Measurements from ENCODE around the gene DLX4. TPM values are rescaled to one million over a fixed set of nuclear protein-coding genes. Genes with fewer than 3 reads are reported as not detected.

Gene DLX4
- total and polyA plus RNA-seq, 2 donors (not counting 3 experiments of a cell fraction or from before 2014, with no cell fraction given): not detected

- no peak overlapping the region for H2AFZ ChIP-seq (ENCODE audit: low read depth, low read length)
- no TSS peak for BruUV-seq (replicated peaks)
- peaks cover 0 to 5% of the 10 kb centered on the region in 2 experiments for H3K27me3 ChIP-seq (ENCODE audit: control insufficient read depth in 2 of 2, insufficient read depth in 2 of 2, low read length in 2 of 2)
- FAIRE-seq (no peak), DNase-seq (ENCODE audit: low read depth, low spot score) (no peak)
- no peaks in the 10 kb centered on the region for H3K9me1 ChIP-seq (replicated peaks; ENCODE audit: control insufficient read depth, extremely low read depth, insufficient read depth, low read length)
- dilution Hi-C loops (cut with MboI; ENCODE audit: extremely low pct_ligation_motif_present, low sequenced_read_pairs) (no loop called here), intact Hi-C loops (cut with micrococcal nuclease) (no loop called here)
- H3K36me3 ChIP-seq (ENCODE audit: control insufficient read depth in 2 of 2, extremely low read depth in 1 of 2, insufficient read depth in 2 of 2, low read length in 2 of 2): no peaks in the 10 kb centered on the region
- no peaks in the 10 kb centered on the region for H3K9me3 ChIP-seq (replicated peaks; ENCODE audit: control insufficient read depth, insufficient read depth, low read length)
- ChIA-PET POLR2A (no interaction called here), CTCF (no interaction called here)
- H3K4me2 ChIP-seq (ENCODE audit: insufficient read depth, low read length): no peak overlapping the region
- TF ChIP-seq GATA2 (IDR thresholded peaks at IDR 0.05; ENCODE audit: insufficient read depth, insufficient read length, low read depth, low read length) (no peak), POLR2A (IDR thresholded peaks at IDR 0.05; ENCODE audit: low read depth, low read length) (no peak), CTCF (IDR thresholded peaks at IDR 0.05; ENCODE audit: extremely low read depth in 1 of 2, insufficient read depth in 1 of 2, low read depth in 1 of 2, low read length in 2 of 2) (no peak), FOS (IDR thresholded peaks at IDR 0.05; ENCODE audit: borderline replicate concordance, insufficient read depth, low read length) (no peak), JUN (IDR thresholded peaks at IDR 0.05; ENCODE audit: borderline replicate concordance, insufficient read depth, insufficient read length, low read depth) (no peak), MAX (IDR thresholded peaks at IDR 0.05; ENCODE audit: insufficient read depth, insufficient read length) (no peak), MYC (IDR thresholded peaks at IDR 0.05; ENCODE audit: low read depth, low read length) (no peak), EZH2 (IDR thresholded peaks at IDR 0.05; ENCODE audit: borderline replicate concordance, low read depth, low read length, severe bottlenecking) (no peak), POLR2AphosphoS5 (IDR thresholded peaks at IDR 0.05; ENCODE audit: insufficient read depth, low read depth, low read length) (no peak)
- H3K4me1 ChIP-seq (ENCODE audit: control insufficient read depth, extremely low read depth, insufficient read depth, low read length): peaks cover 15% of the 10 kb centered on the region
- no peaks in the 10 kb centered on the region for H4K20me1 ChIP-seq (replicated peaks; ENCODE audit: control insufficient read depth, extremely low read depth, insufficient read depth, low read length)
- no peak overlapping the region for H3K9ac ChIP-seq (replicated peaks; ENCODE audit: extremely low read depth, insufficient read depth, low read length)
- no peak overlapping the region for H3K27ac ChIP-seq (ENCODE audit: insufficient read depth, low read depth, low read length)
- no peak overlapping the region for H3K4me3 ChIP-seq (replicated peaks in 1 of 3; ENCODE audit: insufficient read depth in 1 of 3, low read depth in 1 of 3, low read length in 3 of 3)
- H3K79me2 ChIP-seq (ENCODE audit: control insufficient read depth, insufficient read depth, low read length): no peaks in the 10 kb centered on the region
Observed at GRCh38 chr17:50023520-50023919, 54.5 kb downstream of the DLX4 start.

Small RNA genes lying within 50 kb of the gene (small RNA-seq; reads per million reads assigned to genes)
- gene RNU6-1313P (ENCODE audit: insufficient read depth, insufficient read length, low read depth, low replicate concordance): not detected

Other genes with a start within 250 kb of the DLX4 start
- gene FAM117A, start 205.1 kb upstream of the DLX4 start, total RNA-seq: 10.4 and 12.2 TPM in 2 replicates
- gene FAM117A, start 205.1 kb upstream of the DLX4 start, polyA plus RNA-seq: 24.1 and 27.2 TPM in 2 replicates
- 64.9 and 66.2 TPM in 2 replicates for gene KAT7, start 180.5 kb upstream of the DLX4 start, total RNA-seq
- 35.0 and 44.5 TPM in 2 replicates for gene KAT7, start 180.5 kb upstream of the DLX4 start, polyA plus RNA-seq
- gene TAC4, start 121.1 kb upstream of the DLX4 start, total RNA-seq: not detected in 2 replicates
- gene TAC4, start 121.1 kb upstream of the DLX4 start, polyA plus RNA-seq: 0.19 and 0.27 TPM in 2 replicates
- not detected in 2 replicates for gene DLX3, start 26.0 kb downstream of the DLX4 start, total RNA-seq
- not detected in 2 replicates for gene DLX3, start 26.0 kb downstream of the DLX4 start, polyA plus RNA-seq
- 93.8 and 112 TPM in 2 replicates for gene ITGA3, start 86.9 kb downstream of the DLX4 start, total RNA-seq
- 92.7 and 129 TPM in 2 replicates for gene ITGA3, start 86.9 kb downstream of the DLX4 start, polyA plus RNA-seq
- 17.4 and 21.3 TPM in 2 replicates for gene PDK2, start 126.2 kb downstream of the DLX4 start, total RNA-seq
- gene PDK2, start 126.2 kb downstream of the DLX4 start, polyA plus RNA-seq: 114 and 142 TPM in 2 replicates
- 15.6 and 16.1 TPM in 2 replicates for gene SAMD14, start 161.0 kb downstream of the DLX4 start, total RNA-seq
- gene SAMD14, start 161.0 kb downstream of the DLX4 start, polyA plus RNA-seq: 6.8 and 9.6 TPM in 2 replicates
- gene PPP1R9B, start 181.5 kb downstream of the DLX4 start, total RNA-seq: 58.3 and 60.2 TPM in 2 replicates
- gene PPP1R9B, start 181.5 kb downstream of the DLX4 start, polyA plus RNA-seq: 17.7 and 20.1 TPM in 2 replicates
- not detected in 2 replicates for gene SGCA, start 196.8 kb downstream of the DLX4 start, total RNA-seq
- gene SGCA, start 196.8 kb downstream of the DLX4 start, polyA plus RNA-seq: not detected in 2 replicates
- gene COL1A1, start 232.4 kb downstream of the DLX4 start, total RNA-seq: 0.07 and 0.23 TPM in 2 replicates
- gene COL1A1, start 232.4 kb downstream of the DLX4 start, polyA plus RNA-seq: 0.02 and 0.07 TPM in 2 replicates

Measured in endothelial cell of umbilical vein (primary cell).